ENCODE measurements around the gene TGFB1.

TGFB1 gene

GRCh38 chr19:41323430-41324125 lies 30.1 kb downstream of the TGFB1 start:
- H3K4me3 ChIP-seq (ENCODE audit: low read length in 2 of 2) = no peak overlapping the region
- peak overlapping the region in 1 of 2 donors; percentile 45 for H3K9ac ChIP-seq (ENCODE audit: low read depth in 1 of 2, low read length in 2 of 2)

DNA sequence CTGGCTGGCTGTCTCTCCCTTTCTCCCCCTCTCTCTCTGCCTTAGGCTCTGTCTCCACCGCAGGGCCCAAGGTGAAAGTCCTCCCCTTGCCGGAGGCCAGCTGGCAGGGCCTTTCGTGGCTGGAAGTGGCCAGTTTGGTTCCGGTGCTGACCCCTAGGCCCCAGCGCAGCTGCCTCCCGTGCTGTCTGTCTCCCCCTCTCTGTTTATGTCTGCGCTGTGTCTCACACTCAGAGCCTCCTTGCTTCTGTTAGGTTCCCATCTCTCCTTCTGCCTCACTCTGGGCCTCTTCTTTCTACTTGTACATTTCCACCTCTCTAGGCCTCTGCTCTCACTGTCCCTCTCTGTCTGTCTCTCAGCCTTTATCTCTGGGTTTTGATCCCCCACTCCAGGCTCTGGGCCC lies 30.7 kb downstream of the TGFB1 start:
- Histone ChIP-seq H3K4me3 (ENCODE audit: low read length in 2 of 2) (no peak overlapping the region), H3K27ac (ENCODE audit: low read depth in 2 of 2, low read length in 2 of 2) (peak overlapping the region; percentile 75 to 83), H3K4me1 (ENCODE audit: control insufficient read depth in 2 of 2, insufficient read depth in 2 of 2, low read length in 2 of 2) (peaks cover 43 to 50% of the 10 kb centered on the region in 2 donors), H3K27me3 (ENCODE audit: control insufficient read depth in 2 of 2, insufficient read depth in 2 of 2, low read length in 2 of 2) (peaks cover 4 to 12% of the 10 kb centered on the region in 2 donors), H3K9me3 (ENCODE audit: control insufficient read depth in 2 of 2, low read length in 2 of 2) (no peaks in the 10 kb centered on the region), H3K9ac (ENCODE audit: low read depth in 1 of 2, low read length in 2 of 2) (peak overlapping the region; percentile 41 to 45), H3K36me3 (ENCODE audit: control insufficient read depth in 2 of 2, insufficient read depth in 2 of 2, low read length in 2 of 2) (peaks cover 27 to 38% of the 10 kb centered on the region in 2 donors)

More at GRCh38 chr19:41323430-41324125, 30.1 kb downstream of the TGFB1 start:
- Histone ChIP-seq H3K9me3 (ENCODE audit: control insufficient read depth in 2 of 2, low read length in 2 of 2) (no peaks in the 10 kb centered on the region), H3K27ac (ENCODE audit: low read depth in 2 of 2, low read length in 2 of 2) (peak overlapping the region; percentile 75 to 83), H3K27me3 (ENCODE audit: control insufficient read depth in 2 of 2, insufficient read depth in 2 of 2, low read length in 2 of 2) (peaks cover 4 to 13% of the 10 kb centered on the region in 2 donors), H3K36me3 (ENCODE audit: control insufficient read depth in 2 of 2, insufficient read depth in 2 of 2, low read length in 2 of 2) (peaks cover 24 to 34% of the 10 kb centered on the region in 2 donors), H3K4me1 (ENCODE audit: control insufficient read depth in 2 of 2, insufficient read depth in 2 of 2, low read length in 2 of 2) (peaks cover 49 to 56% of the 10 kb centered on the region in 2 donors)

GRCh38 chr19:41322451-41322850 lies 31.3 kb downstream of the TGFB1 start:
- H3K4me1 ChIP-seq (ENCODE audit: control insufficient read depth in 2 of 2, insufficient read depth in 2 of 2, low read length in 2 of 2) = peaks cover 38 to 45% of the 10 kb centered on the region in 2 donors
- peak overlapping the region; percentile 75 to 83 for H3K27ac ChIP-seq (ENCODE audit: low read depth in 2 of 2, low read length in 2 of 2)
- peak overlapping the region in 1 of 2 donors; percentile 26 for H3K9ac ChIP-seq (ENCODE audit: low read depth in 1 of 2, low read length in 2 of 2)
- no peak overlapping the region for H3K4me3 ChIP-seq (ENCODE audit: low read length in 2 of 2)
- H3K9me3 ChIP-seq (ENCODE audit: control insufficient read depth in 2 of 2, low read length in 2 of 2) = no peaks in the 10 kb centered on the region
- peaks cover 28 to 38% of the 10 kb centered on the region in 2 donors for H3K36me3 ChIP-seq (ENCODE audit: control insufficient read depth in 2 of 2, insufficient read depth in 2 of 2, low read length in 2 of 2)
- peaks cover 4 to 10% of the 10 kb centered on the region in 2 donors for H3K27me3 ChIP-seq (ENCODE audit: control insufficient read depth in 2 of 2, insufficient read depth in 2 of 2, low read length in 2 of 2)

GRCh38 chr19:41321600-41322270 lies 32.0 kb downstream of the TGFB1 start:
- Histone ChIP-seq H3K4me3 (ENCODE audit: low read length in 2 of 2) (no peak overlapping the region), H3K36me3 (ENCODE audit: control insufficient read depth in 2 of 2, insufficient read depth in 2 of 2, low read length in 2 of 2) (peaks cover 35 to 44% of the 10 kb centered on the region in 2 donors), H3K4me1 (ENCODE audit: control insufficient read depth in 2 of 2, insufficient read depth in 2 of 2, low read length in 2 of 2) (peaks cover 31 to 38% of the 10 kb centered on the region in 2 donors), H3K27ac (ENCODE audit: low read depth in 2 of 2, low read length in 2 of 2) (peak overlapping the region in 1 of 2 donors; percentile 75), H3K27me3 (ENCODE audit: control insufficient read depth in 2 of 2, insufficient read depth in 2 of 2, low read length in 2 of 2) (peaks cover 4 to 7% of the 10 kb centered on the region in 2 donors), H3K9me3 (ENCODE audit: control insufficient read depth in 2 of 2, low read length in 2 of 2) (no peaks in the 10 kb centered on the region), H3K9ac (ENCODE audit: low read depth in 1 of 2, low read length in 2 of 2) (no peak overlapping the region)

DNA sequence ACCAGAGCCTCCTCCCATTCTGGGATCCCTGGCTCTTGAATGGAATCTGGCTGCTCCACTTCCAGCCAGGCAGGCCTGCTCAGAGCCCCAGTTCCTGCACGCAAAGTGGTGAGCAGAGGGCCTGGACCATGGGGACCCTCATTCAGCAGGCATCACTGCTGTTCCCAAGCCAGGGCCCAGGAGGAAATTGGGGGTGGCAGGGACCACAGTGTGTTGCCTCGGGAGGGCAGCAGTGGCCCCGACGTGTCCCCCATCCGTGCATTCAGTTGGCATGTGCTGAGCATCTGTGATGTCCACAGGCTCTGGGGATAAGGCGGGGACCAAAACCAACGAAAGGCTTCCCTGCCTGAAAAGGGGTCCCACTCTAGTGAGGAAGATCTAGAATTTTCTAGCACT lies 32.5 kb downstream of the TGFB1 start:
- Histone ChIP-seq H3K9ac (ENCODE audit: low read depth in 1 of 2, low read length in 2 of 2) (no peak overlapping the region), H3K27ac (ENCODE audit: low read depth in 2 of 2, low read length in 2 of 2) (peak overlapping the region in 1 of 2 donors; percentile 75), H3K27me3 (ENCODE audit: control insufficient read depth in 2 of 2, insufficient read depth in 2 of 2, low read length in 2 of 2) (peaks cover 2% of the 10 kb centered on the region in 2 donors), H3K36me3 (ENCODE audit: control insufficient read depth in 2 of 2, insufficient read depth in 2 of 2, low read length in 2 of 2) (peaks cover 40 to 49% of the 10 kb centered on the region in 2 donors), H3K9me3 (ENCODE audit: control insufficient read depth in 2 of 2, low read length in 2 of 2) (no peaks in the 10 kb centered on the region), H3K4me3 (ENCODE audit: low read length in 2 of 2) (no peak overlapping the region), H3K4me1 (ENCODE audit: control insufficient read depth in 2 of 2, insufficient read depth in 2 of 2, low read length in 2 of 2) (peaks cover 26 to 33% of the 10 kb centered on the region in 2 donors)

DNA sequence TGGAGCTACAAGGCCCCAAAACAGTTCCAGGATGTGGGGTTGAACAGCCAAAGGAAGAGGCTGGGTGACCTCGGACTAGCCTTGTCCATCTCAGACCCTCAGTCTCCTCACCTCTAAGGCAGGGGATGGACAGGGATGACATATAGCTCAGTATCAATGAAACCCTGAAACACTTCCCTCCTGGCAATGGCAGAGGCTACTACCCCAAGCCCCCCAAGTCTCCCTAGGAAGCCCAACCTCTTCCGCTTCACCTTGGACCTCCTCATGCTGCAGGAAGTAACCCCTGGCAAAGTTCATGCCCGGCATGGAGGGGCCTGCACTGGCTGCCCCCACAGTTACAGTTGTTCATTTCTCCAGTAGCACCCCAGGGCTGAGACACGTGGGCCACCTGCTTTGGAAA lies 33.2 kb downstream of the TGFB1 start:
- Histone ChIP-seq H3K27me3 (ENCODE audit: control insufficient read depth in 2 of 2, insufficient read depth in 2 of 2, low read length in 2 of 2) (no peaks in the 10 kb centered on the region), H3K36me3 (ENCODE audit: control insufficient read depth in 2 of 2, insufficient read depth in 2 of 2, low read length in 2 of 2) (peaks cover 44 to 54% of the 10 kb centered on the region in 2 donors), H3K27ac (ENCODE audit: low read depth in 2 of 2, low read length in 2 of 2) (no peak overlapping the region), H3K9ac (ENCODE audit: low read depth in 1 of 2, low read length in 2 of 2) (no peak overlapping the region), H3K9me3 (ENCODE audit: control insufficient read depth in 2 of 2, low read length in 2 of 2) (no peaks in the 10 kb centered on the region), H3K4me1 (ENCODE audit: control insufficient read depth in 2 of 2, insufficient read depth in 2 of 2, low read length in 2 of 2) (peaks cover 20 to 26% of the 10 kb centered on the region in 2 donors), H3K4me3 (ENCODE audit: low read length in 2 of 2) (no peak overlapping the region)

GRCh38 chr19:41320185-41320518 lies 33.6 kb downstream of the TGFB1 start:
- Histone ChIP-seq H3K9me3 (ENCODE audit: control insufficient read depth in 2 of 2, low read length in 2 of 2) (no peaks in the 10 kb centered on the region), H3K27me3 (ENCODE audit: control insufficient read depth in 2 of 2, insufficient read depth in 2 of 2, low read length in 2 of 2) (no peaks in the 10 kb centered on the region), H3K36me3 (ENCODE audit: control insufficient read depth in 2 of 2, insufficient read depth in 2 of 2, low read length in 2 of 2) (peaks cover 44 to 54% of the 10 kb centered on the region in 2 donors), H3K27ac (ENCODE audit: low read depth in 2 of 2, low read length in 2 of 2) (no peak overlapping the region), H3K9ac (ENCODE audit: low read depth in 1 of 2, low read length in 2 of 2) (no peak overlapping the region), H3K4me1 (ENCODE audit: control insufficient read depth in 2 of 2, insufficient read depth in 2 of 2, low read length in 2 of 2) (peaks cover 18 to 23% of the 10 kb centered on the region in 2 donors), H3K4me3 (ENCODE audit: low read length in 2 of 2) (no peak overlapping the region)

DNA sequence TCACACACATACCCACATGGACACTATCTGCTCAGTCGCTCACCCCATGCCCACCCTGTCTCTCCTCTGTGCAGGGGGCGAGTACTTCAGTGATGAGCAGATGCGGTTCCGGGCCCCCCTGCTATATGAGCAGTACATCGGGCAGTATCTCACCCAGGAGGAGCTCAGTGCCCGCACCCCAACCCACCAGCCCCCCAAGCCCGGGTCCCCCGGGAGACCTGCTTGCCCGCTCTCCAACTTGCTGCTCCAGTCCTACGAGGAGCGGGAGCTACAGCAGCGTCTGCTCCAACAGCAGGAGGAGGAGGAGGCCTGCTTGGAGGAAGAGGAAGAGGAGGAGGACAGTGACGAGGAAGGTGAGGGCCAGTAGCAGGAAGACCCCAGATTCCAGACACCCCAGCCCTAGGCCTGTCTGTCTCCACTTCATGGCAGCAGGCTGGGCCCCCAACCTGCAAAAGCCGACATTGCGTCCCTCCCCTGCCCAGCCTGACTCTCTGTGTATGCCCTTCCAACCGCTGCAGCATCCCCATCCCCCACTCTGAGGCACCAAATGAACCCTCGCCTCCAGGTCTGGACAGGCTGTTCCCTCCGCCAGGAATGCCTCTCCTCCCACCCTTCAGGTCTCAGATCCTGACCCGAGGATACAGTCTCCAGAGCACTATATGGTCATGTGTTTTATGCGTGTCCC lies 34.1 kb downstream of the TGFB1 start:
- no peaks in the 10 kb centered on the region for H3K27me3 ChIP-seq (ENCODE audit: control insufficient read depth in 2 of 2, insufficient read depth in 2 of 2, low read length in 2 of 2)
- no peak overlapping the region for H3K4me3 ChIP-seq (ENCODE audit: low read length in 2 of 2)
- peaks cover 15 to 21% of the 10 kb centered on the region in 2 donors for H3K4me1 ChIP-seq (ENCODE audit: control insufficient read depth in 2 of 2, insufficient read depth in 2 of 2, low read length in 2 of 2)
- no peak overlapping the region for H3K9ac ChIP-seq (ENCODE audit: low read depth in 1 of 2, low read length in 2 of 2)
- H3K36me3 ChIP-seq (ENCODE audit: control insufficient read depth in 2 of 2, insufficient read depth in 2 of 2, low read length in 2 of 2) = peaks cover 44 to 56% of the 10 kb centered on the region in 2 donors
- H3K9me3 ChIP-seq (ENCODE audit: control insufficient read depth in 2 of 2, low read length in 2 of 2) = no peaks in the 10 kb centered on the region
- no peak overlapping the region for H3K27ac ChIP-seq (ENCODE audit: low read depth in 2 of 2, low read length in 2 of 2)

- Histone ChIP-seq H3K27me3 (ENCODE audit: control insufficient read depth in 2 of 2, insufficient read depth in 2 of 2, low read length in 2 of 2) (no peaks in the 10 kb centered on the region), H3K36me3 (ENCODE audit: control insufficient read depth in 2 of 2, insufficient read depth in 2 of 2, low read length in 2 of 2) (peaks cover 46 to 60% of the 10 kb centered on the region in 2 donors), H3K4me3 (ENCODE audit: low read length in 2 of 2) (no peak overlapping the region)
Observed at GRCh38 chr19:41318696-41319499, 34.8 kb downstream of the TGFB1 start.

More at GRCh38 chr19:41318696-41319499, 34.8 kb downstream of the TGFB1 start:
- peaks cover 10 to 13% of the 10 kb centered on the region in 2 donors for H3K4me1 ChIP-seq (ENCODE audit: control insufficient read depth in 2 of 2, insufficient read depth in 2 of 2, low read length in 2 of 2)
- H3K9me3 ChIP-seq (ENCODE audit: control insufficient read depth in 2 of 2, low read length in 2 of 2) = no peaks in the 10 kb centered on the region
- H3K27ac ChIP-seq (ENCODE audit: low read depth in 2 of 2, low read length in 2 of 2) = no peak overlapping the region
- no peak overlapping the region for H3K9ac ChIP-seq (ENCODE audit: low read depth in 1 of 2, low read length in 2 of 2)
